Prostate gland (tissue), 2 donors: ENCODE data around the gene EIF4G3.

Experiments
- POLR2A ChIP-seq: fragments of 450-650 bp; IDR thresholded peaks from one replicate; pipeline ENCODE4 v1.6.1; 2016; ENCODE audit warnings: antibody characterized with exemption, mild to moderate bottlenecking
- POLR2AphosphoS5 ChIP-seq: sonication (generic); formaldehyde crosslinking; IDR thresholded peaks from one replicate; pipeline ENCODE4 v1.6.1; 2017; ENCODE audit warnings: antibody characterized with exemption
- TF ChIP-seq, protein P1 (sequence below), 4 experiments: fragments of 200-600 bp in 2 of 4; fragments of 450-650 bp in 2 of 4; sonication (generic) in 2 of 4; IDR thresholded peaks; 1 replicate in 3 of 4; 2 replicates in 1 of 4; pipeline ENCODE4 v1.5.1; 2016 to 2019; ENCODE audit warnings: antibody characterized with exemption in 4 of 4, mild to moderate bottlenecking in 2 of 4, moderate library complexity in 2 of 4

DNA sequence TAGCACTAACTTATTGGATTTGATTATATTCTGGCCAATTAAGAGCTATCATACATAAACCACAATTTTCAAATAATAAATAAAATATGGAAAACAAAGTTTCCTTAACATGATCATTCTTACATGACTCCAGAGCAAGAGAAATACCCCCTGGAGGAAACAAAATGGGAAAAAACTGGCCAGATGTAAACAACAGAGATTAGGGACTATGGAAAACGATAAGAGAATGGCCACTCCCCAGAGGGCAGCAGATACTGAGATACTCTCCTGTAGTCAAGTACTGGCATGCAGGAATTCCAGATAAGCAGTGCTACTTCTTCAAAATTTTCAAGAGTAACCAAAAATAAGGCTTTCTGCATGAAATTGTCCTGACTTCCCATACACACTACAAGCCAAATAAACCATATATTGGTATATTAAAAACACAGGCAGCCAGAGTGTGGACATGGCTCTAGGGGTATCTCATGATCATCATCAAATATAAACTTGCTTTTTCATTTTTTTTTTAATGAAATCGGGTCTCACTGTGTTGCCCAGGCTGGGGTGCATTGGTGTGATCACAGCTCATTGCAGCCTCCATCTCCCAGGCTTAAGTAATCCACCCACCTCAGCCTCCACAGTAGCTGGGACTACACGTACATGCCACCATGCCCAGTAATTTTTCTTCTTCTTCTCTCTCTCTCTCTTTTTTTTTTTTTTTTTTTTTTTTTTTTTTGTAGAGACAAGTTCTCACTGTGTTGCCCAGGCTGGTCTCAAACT lies 118.5 kb downstream of the EIF4G3 start:
- TF ChIP-seq, protein P1, sequence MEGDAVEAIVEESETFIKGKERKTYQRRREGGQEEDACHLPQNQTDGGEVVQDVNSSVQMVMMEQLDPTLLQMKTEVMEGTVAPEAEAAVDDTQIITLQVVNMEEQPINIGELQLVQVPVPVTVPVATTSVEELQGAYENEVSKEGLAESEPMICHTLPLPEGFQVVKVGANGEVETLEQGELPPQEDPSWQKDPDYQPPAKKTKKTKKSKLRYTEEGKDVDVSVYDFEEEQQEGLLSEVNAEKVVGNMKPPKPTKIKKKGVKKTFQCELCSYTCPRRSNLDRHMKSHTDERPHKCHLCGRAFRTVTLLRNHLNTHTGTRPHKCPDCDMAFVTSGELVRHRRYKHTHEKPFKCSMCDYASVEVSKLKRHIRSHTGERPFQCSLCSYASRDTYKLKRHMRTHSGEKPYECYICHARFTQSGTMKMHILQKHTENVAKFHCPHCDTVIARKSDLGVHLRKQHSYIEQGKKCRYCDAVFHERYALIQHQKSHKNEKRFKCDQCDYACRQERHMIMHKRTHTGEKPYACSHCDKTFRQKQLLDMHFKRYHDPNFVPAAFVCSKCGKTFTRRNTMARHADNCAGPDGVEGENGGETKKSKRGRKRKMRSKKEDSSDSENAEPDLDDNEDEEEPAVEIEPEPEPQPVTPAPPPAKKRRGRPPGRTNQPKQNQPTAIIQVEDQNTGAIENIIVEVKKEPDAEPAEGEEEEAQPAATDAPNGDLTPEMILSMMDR (IDR thresholded peaks at IDR 0.05) = no peak
- TF ChIP-seq POLR2A = no peak
- no peak for TF ChIP-seq POLR2AphosphoS5
